K562 (cell line): Measurements from ENCODE around the gene PAQR8.
A peak's percentile ranks its signal among the peaks of the same experiment; 100 is the strongest.

Experiments
- ARID4B ChIP-seq: sonication (generic); formaldehyde crosslinking; IDR thresholded peaks from 2 replicates; pipeline ENCODE4 v1.8.0; 2022; ENCODE audit warnings: mild to moderate bottlenecking, missing genetic modification reagents
- RAD51 ChIP-seq: fragments of 450-650 bp; IDR thresholded peaks from 2 replicates; pipeline ENCODE4 v1.7.1; 2016; ENCODE audit warnings: low read depth, mild to moderate bottlenecking, borderline replicate concordance

- TF ChIP-seq ARID4B (CRISPR knock-in tag), result peak; percentile 94
- TF ChIP-seq RAD51, result no peak
Measured at GRCh38 chr6:52419809-52420667, 58.1 kb downstream of the PAQR8 start, which contains the start of gene EFHC1.
